SK-N-MC (cell line): ENCODE results near the gene POU5F2.

ENCODE experiments used
- DNase-seq: peaks from one replicate; pipeline ENCODE4 v3.0.0-alpha.2; 2011; ENCODE audit warnings: low read depth, low spot score
- H3K27ac ChIP-seq: fragments of 200-600 bp; sonication (generic); 2 replicates; pipeline ENCODE4 v1.5.1; 2016; ENCODE audit warnings: mixed run types
- H3K36me3 ChIP-seq: fragments of 200-600 bp; sonication (generic); 2 replicates; pipeline ENCODE4 v1.6.1; 2017; ENCODE audit warnings: antibody characterized with exemption, low read length, mixed read lengths; ENCODE audit not compliant: insufficient read depth
- H3K4me3 ChIP-seq: fragments of 200-600 bp; sonication (generic); 2 replicates; pipeline ENCODE4 v1.5.1; 2016
- H3K9ac ChIP-seq: fragments of 200-600 bp; sonication (generic); 2 replicates; pipeline ENCODE4 v1.8.0; 2017; ENCODE audit warnings: mixed run types, mixed read lengths; ENCODE audit not compliant: insufficient read length
- H3K9me3 ChIP-seq: fragments of 200-600 bp; sonication (generic); 2 replicates; pipeline ENCODE4 v1.6.1; 2017; ENCODE audit warnings: low read depth, mild to moderate bottlenecking, antibody characterized with exemption, low read length, moderate library complexity, mixed read lengths
- EZH2 ChIP-seq: fragments of 200-600 bp; sonication (generic); IDR thresholded peaks from one replicate; pipeline ENCODE4 v1.6.1; 2017; ENCODE audit warnings: antibody characterized with exemption
- FOXP2 ChIP-seq: optimal IDR thresholded peaks from 2 replicates; pipeline ENCODE3; 2011; ENCODE audit warnings: mild to moderate bottlenecking, moderate library complexity; ENCODE audit not compliant: insufficient read depth; ENCODE audit errors: extremely low read length, control extremely low read depth
- POLR2AphosphoS5 ChIP-seq: IDR thresholded peaks from 2 replicates; pipeline ENCODE4 v1.6.1; 2012; ENCODE audit warnings: mild to moderate bottlenecking, low read depth, low read length, borderline replicate concordance

The POU5F2 gene, protein sequence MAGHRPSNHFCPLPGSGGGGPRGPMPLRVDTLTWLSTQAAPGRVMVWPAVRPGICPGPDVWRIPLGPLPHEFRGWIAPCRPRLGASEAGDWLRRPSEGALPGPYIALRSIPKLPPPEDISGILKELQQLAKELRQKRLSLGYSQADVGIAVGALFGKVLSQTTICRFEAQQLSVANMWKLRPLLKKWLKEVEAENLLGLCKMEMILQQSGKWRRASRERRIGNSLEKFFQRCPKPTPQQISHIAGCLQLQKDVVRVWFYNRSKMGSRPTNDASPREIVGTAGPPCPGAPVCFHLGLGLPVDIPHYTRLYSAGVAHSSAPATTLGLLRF

GRCh38 chr5:93741136-93741811 is at the start of gene POU5F2:
Gene POU5F2, minus strand, starts transcription at chr5:93741600. Its CDS starts 37 bp downstream, at chr5:93741563.
- DNase-seq: no peak
- H3K9ac ChIP-seq: no peak within 1 kb of the TSS
- H3K4me3 ChIP-seq: no peak within 1 kb of the TSS
- TF ChIP-seq EZH2 (no peak), POLR2AphosphoS5 (no peak)
- H3K9me3 ChIP-seq: no peaks in the 10 kb centered on the region
- H3K36me3 ChIP-seq: peaks cover 7% of the 10 kb centered on the region; the same call in 1 of the 2 replicates
- H3K27ac ChIP-seq: no peak within 1 kb of the TSS

DNA sequence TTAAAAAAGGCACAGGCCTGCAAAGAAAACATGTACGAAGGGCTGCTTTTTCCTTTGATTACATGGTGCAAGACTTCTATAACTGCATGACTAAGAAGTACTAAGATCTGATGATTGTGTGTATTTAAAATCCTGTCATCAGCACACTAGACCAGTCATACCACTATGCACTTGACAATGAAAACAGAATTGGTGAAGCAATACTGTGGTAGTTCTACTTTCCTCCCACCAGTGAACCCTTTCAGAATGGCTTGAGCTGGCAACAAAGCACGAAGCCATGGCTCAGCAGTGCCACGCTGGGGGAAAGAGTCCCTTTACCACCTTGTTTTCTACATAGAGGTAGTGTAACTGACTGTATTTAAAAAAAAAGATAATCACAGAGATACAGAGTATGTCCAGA is 49.0 kb upstream of the POU5F2 start:
- DNase-seq: no peak
- H3K9me3 ChIP-seq: no peaks in the 10 kb centered on the region
- H3K36me3 ChIP-seq: no peaks in the 10 kb centered on the region
- H3K9ac ChIP-seq: no peak overlapping the region
- no peak overlapping the region for H3K27ac ChIP-seq
- no peak overlapping the region for H3K4me3 ChIP-seq
- no peak for TF ChIP-seq EZH2
- TF ChIP-seq FOXP2: no peak
- TF ChIP-seq POLR2AphosphoS5: no peak

DNA sequence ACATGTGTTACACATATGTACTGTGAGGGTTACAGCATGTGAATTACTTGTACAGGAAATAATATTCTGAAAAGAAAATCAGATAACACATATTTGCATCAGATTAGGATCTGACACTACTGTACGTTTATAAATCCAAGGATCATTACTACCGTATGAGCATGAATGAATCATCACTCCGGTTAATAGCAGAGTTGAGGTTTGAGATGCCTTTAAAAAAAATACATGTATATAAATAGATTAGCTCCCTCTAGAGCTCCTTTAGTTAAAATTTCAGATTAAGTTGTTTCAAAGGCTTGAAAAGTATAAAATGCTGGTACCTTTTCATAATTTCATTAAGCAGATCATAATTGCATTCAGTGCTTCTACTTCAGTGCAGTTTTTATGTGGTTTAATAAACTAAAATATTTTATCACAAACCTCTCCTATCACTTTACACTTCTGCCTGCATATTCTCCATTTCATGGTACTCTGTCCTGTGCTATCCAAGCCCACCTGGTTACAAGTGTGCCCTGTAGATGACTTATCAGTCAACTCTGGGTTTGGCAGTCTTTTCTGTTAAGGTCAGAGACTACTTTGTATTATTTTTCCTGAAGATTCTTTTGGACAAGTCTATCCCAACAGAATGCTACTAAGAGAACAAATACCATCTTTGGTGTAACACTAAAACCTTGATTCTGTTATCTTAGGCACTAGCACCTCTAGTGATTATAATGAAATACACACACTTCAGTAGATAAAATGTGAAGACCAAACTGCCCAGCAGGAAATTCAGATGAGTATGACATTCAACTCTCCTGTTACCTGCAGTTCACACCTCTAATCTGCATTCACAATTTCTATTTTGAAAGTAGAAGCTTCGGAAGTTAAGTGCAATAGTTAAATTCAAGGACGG is 48.0 kb upstream of the POU5F2 start:
- H3K36me3 ChIP-seq: no peaks in the 10 kb centered on the region
- no peaks in the 10 kb centered on the region for H3K9me3 ChIP-seq
- no peak overlapping the region for H3K9ac ChIP-seq
- TF ChIP-seq POLR2AphosphoS5: no peak
- no peak for TF ChIP-seq FOXP2
- no peak for TF ChIP-seq EZH2
- DNase-seq: no peak
- no peak overlapping the region for H3K27ac ChIP-seq
- no peak overlapping the region for H3K4me3 ChIP-seq

DNA sequence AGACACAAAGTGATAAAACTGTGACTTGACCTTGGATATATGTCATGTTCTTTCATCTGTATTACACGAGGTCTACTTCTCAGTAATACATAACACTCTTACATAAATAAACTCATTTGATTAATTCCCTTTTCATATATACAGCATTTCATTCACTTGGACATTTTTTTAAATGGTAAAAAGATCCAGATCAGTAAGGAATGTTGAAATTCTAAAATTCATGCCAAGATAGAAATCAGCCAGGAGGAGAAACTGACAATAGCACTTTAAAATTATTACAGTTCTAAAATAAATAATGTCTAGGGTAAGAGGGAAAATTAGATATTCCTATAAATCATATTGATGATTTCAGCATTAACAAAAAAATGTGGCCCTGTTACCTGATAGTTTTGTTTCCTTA is 46.2 kb upstream of the POU5F2 start:
- no peak for DNase-seq
- TF ChIP-seq EZH2 (no peak), POLR2AphosphoS5 (no peak), FOXP2 (no peak)
- no peaks in the 10 kb centered on the region for H3K9me3 ChIP-seq
- H3K36me3 ChIP-seq: no peaks in the 10 kb centered on the region
- no peak overlapping the region for H3K27ac ChIP-seq
- H3K9ac ChIP-seq: no peak overlapping the region
- no peak overlapping the region for H3K4me3 ChIP-seq

- no peaks in the 10 kb centered on the region for H3K36me3 ChIP-seq
- H3K4me3 ChIP-seq: no peak overlapping the region
- no peak for DNase-seq
- H3K9ac ChIP-seq: no peak overlapping the region
- no peak overlapping the region for H3K27ac ChIP-seq
- TF ChIP-seq POLR2AphosphoS5 (no peak), EZH2 (no peak), FOXP2 (no peak)
- no peaks in the 10 kb centered on the region for H3K9me3 ChIP-seq
These were observed 44.1 kb upstream of the POU5F2 start for GRCh38 chr5:93785475-93785874.

DNA sequence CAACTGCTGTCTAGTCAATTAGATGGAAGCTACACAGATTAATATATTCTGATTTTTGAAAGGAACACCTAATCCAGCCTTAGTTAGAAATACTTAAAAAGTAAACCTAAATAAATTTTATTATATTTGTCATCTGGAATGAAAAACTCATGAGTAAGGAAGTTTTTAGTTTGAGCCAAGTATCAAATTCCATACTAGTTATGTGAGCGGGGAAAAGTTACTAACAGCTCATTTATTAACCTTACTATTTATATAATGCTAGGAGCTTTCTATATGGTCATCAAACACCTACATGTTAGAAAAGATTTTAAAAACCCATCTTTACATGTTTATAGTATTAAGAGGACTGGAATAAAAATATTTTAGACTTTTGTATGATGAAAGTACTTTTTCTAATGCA is 41.6 kb upstream of the POU5F2 start:
- no peak for DNase-seq
- TF ChIP-seq POLR2AphosphoS5: no peak
- TF ChIP-seq FOXP2: no peak
- TF ChIP-seq EZH2: no peak
- no peak overlapping the region for H3K9ac ChIP-seq
- no peak overlapping the region for H3K4me3 ChIP-seq
- no peak overlapping the region for H3K27ac ChIP-seq
- no peaks in the 10 kb centered on the region for H3K9me3 ChIP-seq
- no peaks in the 10 kb centered on the region for H3K36me3 ChIP-seq

- DNase-seq: no peak
These were observed 36.2 kb upstream of the POU5F2 start for GRCh38 chr5:93777620-93778019.

DNA sequence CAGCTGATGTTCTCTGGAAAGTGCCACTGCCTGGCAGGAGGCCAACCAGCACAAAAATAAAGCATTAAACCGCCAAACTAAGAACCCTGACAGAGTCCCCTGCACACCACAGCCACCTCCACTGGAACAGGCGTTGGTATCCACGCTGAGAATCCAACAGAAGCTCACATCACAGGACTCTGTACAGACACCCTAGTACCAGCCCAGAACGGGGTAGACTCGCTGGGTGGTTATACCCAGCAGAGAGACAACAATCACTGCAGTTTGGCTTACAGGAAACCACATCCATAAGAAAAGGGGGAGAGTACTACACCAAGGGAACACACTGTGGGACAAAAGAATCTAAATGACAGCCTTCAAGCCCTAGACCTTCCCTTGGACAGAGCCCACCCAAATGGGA is 15.0 kb upstream of the POU5F2 start:
- Histone ChIP-seq H3K27ac (no peak overlapping the region), H3K9ac (no peak overlapping the region), H3K36me3 (no peaks in the 10 kb centered on the region), H3K9me3 (no peaks in the 10 kb centered on the region), H3K4me3 (no peak overlapping the region)
- no peak for DNase-seq
- TF ChIP-seq EZH2: no peak
- no peak for TF ChIP-seq FOXP2
- no peak for TF ChIP-seq POLR2AphosphoS5

More at GRCh38 chr5:93777620-93778019, 36.2 kb upstream of the POU5F2 start:
- H3K27ac ChIP-seq: no peak overlapping the region
- no peak overlapping the region for H3K4me3 ChIP-seq
- no peaks in the 10 kb centered on the region for H3K9me3 ChIP-seq
- H3K9ac ChIP-seq: no peak overlapping the region
- TF ChIP-seq EZH2: no peak
- no peak for TF ChIP-seq POLR2AphosphoS5
- TF ChIP-seq FOXP2: no peak
- H3K36me3 ChIP-seq: no peaks in the 10 kb centered on the region
